OCI-LY3 (cell line): ENCODE data around the gene CHD2.

Source experiments
- H2AFZ ChIP-seq: fragments of 200-600, 300-600 bp; shearing (Covaris generic); 2 replicates; pipeline ENCODE4 v1.6.0; 2014; ENCODE audit warnings: antibody characterized with exemption, low read depth, low read length
- H3K27ac ChIP-seq: fragments of 200-600, 300-600 bp; sonication (generic); 2 replicates; pipeline ENCODE4 v1.5.1; 2014; ENCODE audit warnings: mild to moderate bottlenecking, low read length, moderate library complexity, mixed read lengths
- H3K27me3 ChIP-seq: fragments of 200-600, 300-600 bp; sonication (generic); 2 replicates; pipeline ENCODE4 v1.6.1; 2014; ENCODE audit warnings: low read depth, low read length, mixed read lengths
- H3K36me3 ChIP-seq: fragments of 200-600, 300-600 bp; sonication (generic); replicated peaks from 2 replicates; pipeline ENCODE3; 2014; ENCODE audit warnings: low read depth, low read length, mixed read lengths
- H3K4me1 ChIP-seq: fragments of 300-600, 200-600 bp; sonication (generic); 2 replicates; pipeline ENCODE4 v1.6.1; 2014; ENCODE audit warnings: low read length, mixed read lengths
- H3K4me2 ChIP-seq: fragments of 200-600, 300-600 bp; sonication (generic); 2 replicates; pipeline ENCODE4 v1.6.1; 2014; ENCODE audit warnings: low read length, mixed read lengths
- H3K4me3 ChIP-seq: fragments of 300-600, 200-600 bp; sonication (generic); 2 replicates; pipeline ENCODE4 v1.5.1; 2014; ENCODE audit warnings: antibody characterized with exemption, mild to moderate bottlenecking, low read length, moderate library complexity
- H3K79me2 ChIP-seq: fragments of 300-600, 200-600 bp; shearing (Covaris generic); 2 replicates; pipeline ENCODE4 v1.6.1; 2014; ENCODE audit warnings: mild to moderate bottlenecking, low read length, mixed read lengths
- H3K9ac ChIP-seq: fragments of 300-600, 200-600 bp; shearing (Covaris generic); 2 replicates; pipeline ENCODE4 v1.6.0; 2014; ENCODE audit warnings: mild to moderate bottlenecking, low read length, moderate library complexity
- H3K9me3 ChIP-seq: fragments of 200-600, 300-600 bp; shearing (Covaris generic); 2 replicates; pipeline ENCODE4 v1.6.1; 2014; ENCODE audit warnings: low read length, mixed read lengths; ENCODE audit not compliant: insufficient read depth
- H4K20me1 ChIP-seq: fragments of 200-600, 300-600 bp; sonication (generic); 2 replicates; pipeline ENCODE4 v1.6.1; 2016; ENCODE audit warnings: low read length, mixed read lengths; ENCODE audit not compliant: insufficient read depth
- CTCF ChIP-seq: fragments of 200-600, 300-600 bp; sonication (generic); IDR thresholded peaks from 2 replicates; pipeline ENCODE4 v1.5.1; 2014; ENCODE audit warnings: antibody characterized with exemption, low read length, low read depth
- EZH2phosphoT487 ChIP-seq: fragments of 200-600 bp; shearing (Covaris generic); IDR thresholded peaks from 2 replicates; pipeline ENCODE4 v1.6.1; 2018; ENCODE audit warnings: antibody characterized with exemption, mixed run types, low read depth

CHD2 gene

GRCh38 chr15:92942706-92943105, 42.6 kb downstream of the CHD2 start:
- H3K27me3 ChIP-seq = no peaks in the 10 kb centered on the region
- no peaks in the 10 kb centered on the region for H3K4me1 ChIP-seq
- H3K4me2 ChIP-seq = no peak overlapping the region
- TF ChIP-seq CTCF (no peak), EZH2phosphoT487 (no peak)
- peaks cover under 1% of the 10 kb centered on the region; the same call in 1 of the 2 replicates for H4K20me1 ChIP-seq
- H3K27ac ChIP-seq = no peak overlapping the region
- H3K36me3 ChIP-seq = peaks cover 91% of the 10 kb centered on the region
- peaks cover 11% of the 10 kb centered on the region for H3K9me3 ChIP-seq
- H3K9ac ChIP-seq = no peak overlapping the region
- H3K4me3 ChIP-seq = no peak overlapping the region
- H3K79me2 ChIP-seq = peaks cover 22% of the 10 kb centered on the region
- H2AFZ ChIP-seq = no peak overlapping the region

GRCh38 chr15:92943581-92943980, 43.5 kb downstream of the CHD2 start:
- H3K27ac ChIP-seq = no peak overlapping the region
- H3K36me3 ChIP-seq = peaks cover 91% of the 10 kb centered on the region
- peaks cover 22% of the 10 kb centered on the region for H3K79me2 ChIP-seq
- H4K20me1 ChIP-seq = no peaks in the 10 kb centered on the region
- peaks cover 20% of the 10 kb centered on the region for H3K9me3 ChIP-seq
- no peak overlapping the region for H3K4me3 ChIP-seq
- no peaks in the 10 kb centered on the region for H3K27me3 ChIP-seq
- TF ChIP-seq EZH2phosphoT487 (no peak), CTCF (no peak)
- H3K9ac ChIP-seq = no peak overlapping the region
- H2AFZ ChIP-seq = no peak overlapping the region
- H3K4me2 ChIP-seq = no peak overlapping the region
- H3K4me1 ChIP-seq = no peaks in the 10 kb centered on the region

- H3K79me2 ChIP-seq = peaks cover 22% of the 10 kb centered on the region
- H2AFZ ChIP-seq = no peak overlapping the region
- H3K4me3 ChIP-seq = no peak overlapping the region
- no peak overlapping the region for H3K27ac ChIP-seq
- no peak overlapping the region for H3K9ac ChIP-seq
- no peaks in the 10 kb centered on the region for H3K4me1 ChIP-seq
- peaks cover 91% of the 10 kb centered on the region for H3K36me3 ChIP-seq
- TF ChIP-seq CTCF = no peak
- no peak for TF ChIP-seq EZH2phosphoT487
- no peak overlapping the region for H3K4me2 ChIP-seq
- H3K9me3 ChIP-seq = peaks cover 34% of the 10 kb centered on the region
- H3K27me3 ChIP-seq = no peaks in the 10 kb centered on the region
- H4K20me1 ChIP-seq = no peaks in the 10 kb centered on the region
Measured at GRCh38 chr15:92944946-92945521, 44.9 kb downstream of the CHD2 start.

GRCh38 chr15:92947071-92947730, 47.1 kb downstream of the CHD2 start:
- Histone ChIP-seq H3K36me3 (peaks cover 94% of the 10 kb centered on the region), H3K9me3 (peaks cover 35% of the 10 kb centered on the region), H3K27me3 (no peaks in the 10 kb centered on the region), H3K27ac (no peak overlapping the region), H3K79me2 (peaks cover 17% of the 10 kb centered on the region), H3K4me3 (no peak overlapping the region), H3K9ac (no peak overlapping the region), H3K4me1 (no peaks in the 10 kb centered on the region), H4K20me1 (no peaks in the 10 kb centered on the region), H3K4me2 (no peak overlapping the region), H2AFZ (no peak overlapping the region)
- TF ChIP-seq EZH2phosphoT487 (no peak), CTCF (no peak)
